ENCODE measurements around the gene ARID1B.
"Not testable (repeated sequence)": the region's sequence is repeated elsewhere in the genome, so short reads cannot be mapped to it uniquely, and the experiment has no call there.

Gene ARID1B

DNA sequence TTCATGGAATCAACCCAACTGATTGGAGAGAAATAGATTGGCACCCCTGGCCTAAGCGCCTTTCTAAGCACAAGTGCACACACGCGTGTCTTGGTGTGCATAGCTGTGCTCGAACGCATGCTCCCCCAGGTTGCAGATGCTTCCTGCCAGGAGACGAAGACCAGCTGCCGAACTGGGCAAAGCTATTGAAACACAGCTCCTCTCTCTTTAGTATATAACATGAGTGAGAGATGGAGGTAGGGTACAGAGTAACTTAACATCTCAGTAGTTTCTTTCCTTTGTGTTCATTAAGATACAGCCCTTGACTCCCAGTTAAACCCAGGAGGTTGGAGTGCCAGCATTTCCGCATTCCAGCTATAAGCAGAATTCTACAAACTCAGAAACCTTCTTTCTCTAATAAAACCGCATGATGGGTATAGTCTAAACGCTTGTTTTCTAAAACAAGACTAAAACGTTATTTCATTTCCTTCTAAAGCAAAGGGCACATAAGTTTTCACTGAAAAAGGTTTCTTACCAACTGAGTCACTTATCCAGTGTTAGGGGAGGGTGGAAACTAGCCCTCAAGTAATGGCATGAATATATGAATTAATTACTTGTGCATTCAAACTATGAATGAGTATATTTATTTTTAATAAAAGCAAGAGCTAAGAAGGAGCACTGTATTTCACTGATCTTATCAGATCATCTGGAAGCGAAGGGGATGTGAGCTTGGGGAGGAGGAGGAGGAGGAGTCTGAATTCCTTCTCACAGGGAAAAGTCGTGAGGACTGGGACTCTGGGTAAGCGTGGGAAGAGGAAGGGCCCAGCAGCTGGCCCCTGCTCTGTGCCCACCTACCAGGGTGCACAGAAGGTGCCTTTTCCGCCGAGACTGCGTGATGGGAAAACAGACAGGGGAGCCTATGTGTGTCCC is 367.0 kb downstream of the ARID1B start:
- ATAC-seq: no peak

GRCh38 chr6:157144859-157145568 is 367.8 kb downstream of the ARID1B start:
- no peak for ATAC-seq

DNA sequence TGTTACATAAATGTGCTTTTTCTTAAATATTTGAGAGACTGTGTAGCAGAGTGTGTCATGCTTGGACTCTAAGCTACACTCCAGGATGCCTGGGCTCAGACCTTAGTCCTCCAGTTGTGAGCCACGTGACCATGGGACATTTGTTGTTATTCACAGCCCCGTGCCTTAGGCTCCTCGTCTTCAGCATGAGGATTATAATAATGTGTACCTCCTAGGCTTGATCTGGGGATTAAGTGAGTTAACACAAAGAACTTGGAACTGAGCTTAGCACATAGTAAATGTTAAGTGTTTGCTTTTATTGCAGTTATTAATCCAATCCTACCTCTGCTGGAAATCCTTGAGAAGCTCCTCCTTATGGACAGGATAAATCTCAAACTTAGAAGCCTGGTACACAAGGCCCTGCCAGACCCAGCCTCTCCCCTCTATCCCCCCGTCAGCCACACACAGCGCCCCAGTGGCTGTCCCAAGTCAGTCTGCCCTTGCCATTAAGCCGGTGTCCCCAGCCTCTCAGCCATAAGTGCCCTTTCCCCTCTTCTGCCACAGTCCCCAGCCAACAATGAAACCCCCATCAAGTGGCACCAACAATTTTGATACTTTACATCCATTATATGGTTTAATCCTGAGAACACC is 368.6 kb downstream of the ARID1B start:
- ATAC-seq: no peak

GRCh38 chr6:157147054-157148026 is 370.2 kb downstream of the ARID1B start:
- not testable (repeated sequence) for ATAC-seq

DNA sequence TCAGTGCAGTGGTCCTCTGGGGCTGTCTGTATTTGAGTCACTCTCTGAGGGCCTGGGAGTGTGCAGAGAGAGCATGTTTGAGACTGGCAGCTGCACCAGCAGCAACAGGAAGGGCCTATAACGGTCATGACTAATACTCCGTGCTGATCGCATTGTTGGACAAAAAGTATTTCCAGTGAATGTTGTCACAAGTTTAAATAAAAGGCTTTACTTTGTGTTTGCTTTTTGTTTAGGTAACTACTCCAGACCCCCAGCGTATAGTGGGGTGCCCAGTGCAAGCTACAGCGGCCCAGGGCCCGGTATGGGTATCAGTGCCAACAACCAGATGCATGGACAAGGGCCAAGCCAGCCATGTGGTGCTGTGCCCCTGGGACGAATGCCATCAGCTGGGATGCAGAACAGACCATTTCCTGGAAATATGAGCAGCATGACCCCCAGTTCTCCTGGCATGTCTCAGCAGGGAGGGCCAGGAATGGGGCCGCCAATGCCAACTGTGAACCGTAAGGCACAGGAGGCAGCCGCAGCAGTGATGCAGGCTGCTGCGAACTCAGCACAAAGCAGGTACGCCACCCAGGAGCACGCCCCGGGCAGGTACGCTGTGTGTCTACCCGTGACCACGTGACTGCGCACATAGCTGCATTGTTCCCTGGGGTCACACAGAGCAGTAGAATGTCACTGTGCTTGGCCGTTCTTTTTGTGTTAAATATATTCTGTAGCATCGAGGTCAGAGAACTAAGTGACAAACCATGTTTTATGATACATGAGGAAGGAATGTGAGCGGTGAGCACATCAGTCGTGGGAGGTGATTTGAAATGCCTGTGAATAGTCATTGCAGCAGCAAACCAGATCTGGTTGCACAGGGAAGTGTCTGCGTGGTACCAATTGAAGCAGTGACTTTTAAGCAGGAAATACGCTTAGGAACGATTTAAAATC is 371.5 kb downstream of the ARID1B start:
- no peak for ATAC-seq

DNA sequence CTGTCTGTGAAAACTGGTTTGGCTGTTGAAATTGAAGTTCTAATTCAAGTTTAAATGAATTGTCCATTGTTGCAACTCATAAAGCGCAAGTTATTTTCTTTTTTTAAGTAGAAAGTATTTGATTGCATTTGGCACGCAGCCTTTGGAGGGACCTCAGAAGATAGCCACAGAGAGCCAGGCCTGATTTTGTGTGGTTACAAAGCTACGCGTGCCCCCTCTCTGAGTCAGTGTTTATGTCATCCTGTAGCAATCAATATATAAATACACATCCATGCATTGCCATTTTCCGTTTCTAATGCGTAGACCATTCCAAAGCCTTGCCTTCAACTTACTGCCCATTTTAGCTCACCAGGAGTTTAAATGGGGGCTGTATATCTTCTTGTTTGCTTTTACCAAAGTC is 372.9 kb downstream of the ARID1B start:
- no peak for ATAC-seq

GRCh38 chr6:157151029-157151428 is 373.9 kb downstream of the ARID1B start:
- ATAC-seq: no peak

- no peak for ATAC-seq
Measured at GRCh38 chr6:157151989-157152388, 374.8 kb downstream of the ARID1B start.

DNA sequence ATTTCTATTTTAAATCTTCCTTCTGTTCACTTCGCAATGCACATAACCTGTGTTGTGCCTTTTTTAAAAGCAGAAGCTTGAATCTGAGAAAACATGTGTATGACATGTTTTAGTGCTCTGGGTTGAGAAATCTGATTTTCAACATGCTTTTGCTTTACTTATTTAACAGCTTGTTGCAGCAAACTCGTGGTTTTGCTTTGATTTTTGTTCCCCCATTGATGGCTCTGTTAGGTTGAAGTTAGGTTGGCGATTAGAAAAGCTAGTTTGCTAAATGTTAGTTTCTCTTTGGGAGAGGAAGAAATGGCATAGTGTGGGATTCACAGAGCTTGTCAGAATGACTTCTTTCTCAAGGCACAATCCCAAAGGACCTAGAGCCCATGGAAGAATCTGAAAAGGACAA is 375.4 kb downstream of the ARID1B start:
- ATAC-seq: no peak

DNA sequence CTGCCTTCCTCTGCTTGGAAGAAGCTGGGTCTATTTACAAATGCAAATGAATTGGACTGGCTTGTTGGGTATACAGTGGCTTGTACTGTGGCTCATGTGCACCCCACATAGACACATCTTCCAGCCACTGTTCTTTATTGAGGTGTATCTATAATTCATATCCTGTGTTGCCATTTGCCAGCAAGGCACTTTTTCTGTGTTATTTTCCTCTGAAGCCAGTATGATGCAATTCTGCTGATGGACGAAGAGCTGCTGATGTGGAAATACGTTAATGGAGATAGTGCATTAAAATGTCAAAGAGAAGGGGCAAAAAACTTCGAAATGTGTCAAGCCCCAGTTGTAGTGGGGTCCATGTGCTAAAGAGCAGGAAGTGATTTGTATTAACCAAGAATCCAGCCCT is 378.6 kb downstream of the ARID1B start:
- ATAC-seq: no peak

DNA sequence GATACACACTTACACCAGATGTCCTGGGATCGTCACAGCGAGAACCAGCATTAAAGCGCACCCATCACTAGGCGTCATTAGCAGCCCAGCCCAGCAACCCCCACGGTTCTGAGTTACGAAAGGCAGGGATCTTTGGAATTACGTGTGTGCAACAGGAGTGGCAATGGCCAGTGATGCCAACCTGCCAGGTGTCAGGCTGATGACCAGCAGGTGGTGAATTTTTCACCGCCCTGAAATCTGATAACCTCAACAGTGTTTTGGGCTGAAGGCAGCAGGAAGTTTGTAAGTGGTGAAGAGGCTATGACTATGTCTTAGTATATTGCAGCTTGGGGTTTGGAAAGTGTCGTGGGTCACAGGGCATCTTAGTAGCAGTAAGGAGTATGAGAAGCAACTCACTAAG is 380.1 kb downstream of the ARID1B start:
- ATAC-seq: no peak

GRCh38 chr6:157158456-157158855 is 381.3 kb downstream of the ARID1B start:
- ATAC-seq: no peak

GRCh38 chr6:157158897-157159296 is 381.7 kb downstream of the ARID1B start:
- no peak for ATAC-seq

DNA sequence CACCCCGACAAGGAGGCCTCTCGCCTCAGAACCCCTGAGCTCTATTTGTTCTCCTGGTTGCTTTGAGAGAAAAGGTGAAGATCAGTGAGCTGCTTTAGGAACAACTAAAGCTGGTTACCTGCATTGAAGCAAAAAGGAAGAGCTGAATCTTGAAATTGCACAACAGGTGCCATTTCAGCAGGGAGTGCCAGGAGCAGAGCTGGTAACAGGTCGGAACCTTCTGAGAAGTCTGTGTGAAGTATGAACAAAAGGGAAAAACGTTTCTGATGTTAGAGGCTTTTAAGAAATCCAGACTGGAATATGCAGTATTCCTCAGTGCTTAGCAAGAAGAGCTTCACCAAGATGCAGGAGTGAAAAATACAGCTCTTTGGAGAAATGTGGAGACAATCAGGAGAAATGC is 382.2 kb downstream of the ARID1B start:
- no peak for ATAC-seq

- no peak for ATAC-seq
Measured at GRCh38 chr6:157161912-157162311, 384.7 kb downstream of the ARID1B start.

DNA sequence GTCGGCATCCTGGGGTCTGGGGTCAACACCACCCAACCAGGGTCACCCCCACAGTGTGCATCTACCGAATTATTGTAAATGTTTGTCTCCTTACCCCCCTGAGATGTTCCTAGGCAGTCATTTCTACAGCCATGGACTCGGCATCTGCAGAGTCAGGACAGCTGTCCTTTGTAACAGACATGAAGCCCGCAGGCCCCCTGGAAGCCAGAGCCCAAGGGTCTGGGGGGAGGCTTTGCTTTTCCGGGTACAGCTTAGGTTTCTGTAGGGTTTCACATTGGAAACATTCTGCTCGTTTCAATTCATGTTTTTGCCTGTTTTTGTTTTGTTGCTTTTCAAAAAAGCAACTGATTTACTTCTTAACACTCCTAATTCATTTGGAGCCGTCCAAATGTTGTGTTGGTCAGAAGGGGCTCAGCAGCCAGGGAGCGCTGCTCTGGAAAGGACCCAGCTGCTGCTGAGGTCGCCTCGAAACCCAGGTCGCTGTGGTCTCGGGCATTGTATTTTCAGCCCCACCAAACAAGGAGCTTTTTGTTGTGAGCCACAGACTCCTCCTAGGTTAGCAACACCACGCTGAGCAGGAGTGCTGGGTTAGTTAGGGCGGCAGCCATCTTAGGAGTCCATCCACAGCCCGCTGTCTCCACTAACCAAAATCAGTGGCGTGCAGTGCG is 385.7 kb downstream of the ARID1B start:
- ATAC-seq: no peak

GRCh38 chr6:157163434-157164159 is 386.4 kb downstream of the ARID1B start:
- no peak for ATAC-seq

DNA sequence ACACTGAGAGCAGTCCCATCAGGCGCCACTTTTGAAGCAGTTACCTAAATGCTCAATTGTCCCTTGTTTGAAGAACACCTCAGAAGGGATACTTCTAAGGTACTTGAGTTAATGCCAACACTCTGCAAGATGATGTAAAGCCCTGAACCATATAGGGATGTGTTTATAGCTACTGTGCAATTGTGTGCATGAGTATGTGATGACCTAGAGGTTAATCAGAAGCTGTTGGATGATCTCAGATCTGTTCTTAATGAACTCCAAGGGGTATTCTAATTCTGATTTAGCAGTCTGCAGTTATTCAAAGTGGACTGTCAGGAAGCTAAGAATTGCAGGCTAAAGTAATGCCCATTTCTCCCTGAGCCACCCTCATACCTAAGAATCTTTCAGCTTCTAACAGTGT is 387.8 kb downstream of the ARID1B start:
- no peak for ATAC-seq

- ATAC-seq: no peak
Measured at GRCh38 chr6:157166784-157167183, 389.6 kb downstream of the ARID1B start.

DNA sequence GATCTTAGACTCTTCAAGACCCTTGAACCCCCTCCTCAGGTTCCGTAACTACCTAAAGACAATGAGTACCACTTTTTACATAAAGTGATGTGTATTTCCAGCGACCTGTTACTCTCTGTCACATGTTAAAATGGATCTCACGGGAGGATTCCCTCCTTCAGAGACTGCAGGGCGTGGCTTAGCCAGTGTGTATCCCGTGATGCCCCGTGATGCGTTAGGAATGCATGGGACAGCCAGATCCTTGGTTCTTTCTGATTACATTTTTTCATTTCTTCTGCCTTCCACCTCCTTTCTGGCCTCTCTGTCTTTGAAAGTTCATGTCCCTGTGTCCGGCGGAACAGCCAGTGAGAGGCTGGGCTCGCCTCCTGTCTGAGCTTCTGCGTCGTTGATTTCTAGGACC is 390.7 kb downstream of the ARID1B start:
- ATAC-seq: no peak

Data from activated CD4-positive, CD25-positive, alpha-beta regulatory T cell treated with anti-CD3 and anti-CD28 coated beads, Interleukin-2, amount 50 U/mL, for 24 hours (primary cell).